Endothelial cell of umbilical vein (primary cell): ENCODE data around the gene CFAP73. TPM values are rescaled to one million over a fixed set of nuclear protein-coding genes. Genes with fewer than 3 reads are reported as not detected.

Experiments
- BruUV-seq: library from RNA; stranded (reverse); fragments of 400-500 nt; replicated peaks from 2 replicates; lab custom pipeline; 2021; lab: Mats Ljungman, UMichigan
- CTCF ChIA-PET: fragments of 300-600, 350-600 bp; sonication (Branson Sonifier 250); formaldehyde crosslinking; loops from one replicate; lab custom pipeline; 2021; ENCODE audit warnings: antibody characterized with exemption, inconsistent platforms; lab: Charles Lee
- POLR2A ChIA-PET: fragments of 300-600, 350-600 bp; sonication (Branson Sonifier 250); formaldehyde crosslinking; loops from one replicate; lab custom pipeline; 2021; ENCODE audit warnings: antibody characterized with exemption, inconsistent platforms; lab: Charles Lee
- DNase-seq: peaks from one replicate; pipeline ENCODE4 v3.0.0-alpha.2; 2011; ENCODE audit warnings: low read depth, low spot score
- FAIRE-seq: peaks from 2 replicates; lab custom pipeline; 2011; peaks lifted over from hg19 to GRCh38; lab: Jason Lieb, UNC
- H2AFZ ChIP-seq: 2 replicates; pipeline ENCODE4 v1.6.0; 2012; ENCODE audit warnings: low read depth, low read length, control low read depth, inconsistent platforms
- H3K27ac ChIP-seq: 2 replicates; pipeline ENCODE4 v1.5.1; 2011; ENCODE audit warnings: low read depth, mild to moderate bottlenecking, control low read depth, low read length, moderate library complexity; ENCODE audit not compliant: insufficient read depth
- H3K27me3 ChIP-seq, 2 experiments: 2 replicates each; pipeline versions ENCODE4 v1.6.0 to v1.6.1; 2011; ENCODE audit warnings: low read length in 2 of 2, mixed read lengths in 1 of 2; ENCODE audit not compliant: control insufficient read depth in 2 of 2, insufficient read depth in 2 of 2
- H3K36me3 ChIP-seq, 2 experiments: 2 replicates in 1 of 2; 3 replicates in 1 of 2; pipeline ENCODE4 v1.5.1; 2011; ENCODE audit warnings: low read length in 2 of 2, mild to moderate bottlenecking in 1 of 2, moderate library complexity in 1 of 2; ENCODE audit not compliant: control insufficient read depth in 2 of 2, insufficient read depth in 2 of 2; ENCODE audit errors: extremely low read depth in 1 of 2
- H3K4me1 ChIP-seq: 3 replicates; pipeline ENCODE4 v1.5.1; 2011; ENCODE audit warnings: mild to moderate bottlenecking, low read length; ENCODE audit not compliant: control insufficient read depth, insufficient read depth; ENCODE audit errors: extremely low read depth
- H3K4me2 ChIP-seq: 2 replicates; pipeline ENCODE4 v1.6.1; 2011; ENCODE audit warnings: low read length, control low read depth, mixed read lengths; ENCODE audit not compliant: insufficient read depth
- H3K4me3 ChIP-seq, 3 experiments: fragments of 200-600 bp in 1 of 3; sonication (generic), shearing (Covaris generic) in 1 of 3; replicated peaks in 1 of 3; 2 replicates each; pipeline ENCODE4 v1.5.1; 2011 to 2016; ENCODE audit warnings: control low read depth in 3 of 3, low read length in 3 of 3, mild to moderate bottlenecking in 2 of 3, inconsistent platforms in 1 of 3, low read depth in 1 of 3, moderate library complexity in 1 of 3; ENCODE audit not compliant: insufficient read depth in 1 of 3
- H3K79me2 ChIP-seq: 2 replicates; pipeline ENCODE4 v1.6.0; 2012; ENCODE audit warnings: low read length, inconsistent platforms; ENCODE audit not compliant: control insufficient read depth, insufficient read depth
- H3K9ac ChIP-seq: replicated peaks from 2 replicates; pipeline ENCODE3; 2011; ENCODE audit warnings: low read length, control low read depth; ENCODE audit not compliant: insufficient read depth; ENCODE audit errors: extremely low read depth
- H3K9me1 ChIP-seq: replicated peaks from 3 replicates; pipeline ENCODE4 v1.6.0; 2011; ENCODE audit warnings: mild to moderate bottlenecking, low read length; ENCODE audit not compliant: control insufficient read depth, insufficient read depth; ENCODE audit errors: extremely low read depth
- H3K9me3 ChIP-seq: replicated peaks from 2 replicates; pipeline ENCODE4 v1.5.1; 2012; ENCODE audit warnings: low read length, inconsistent platforms; ENCODE audit not compliant: control insufficient read depth, insufficient read depth
- H4K20me1 ChIP-seq: replicated peaks from 2 replicates; pipeline ENCODE3; 2011; ENCODE audit warnings: mild to moderate bottlenecking, low read length; ENCODE audit not compliant: control insufficient read depth, insufficient read depth; ENCODE audit errors: extremely low read depth
- JUN ChIP-seq: IDR thresholded peaks from 2 replicates; pipeline ENCODE4 v1.6.1; 2011; ENCODE audit warnings: borderline replicate concordance, low read depth; ENCODE audit not compliant: insufficient read length, insufficient read depth
- MYC ChIP-seq: IDR thresholded peaks from one replicate; pipeline ENCODE4 v1.6.1; 2011; ENCODE audit warnings: mild to moderate bottlenecking, low read depth, low read length
- POLR2A ChIP-seq: IDR thresholded peaks from 2 replicates; pipeline ENCODE4 v1.6.1; 2012; ENCODE audit warnings: low read depth, mild to moderate bottlenecking, control low read depth, low read length
- dilution Hi-C: fragments of 300-500 bp; cut with MboI; formaldehyde crosslinking; loops from one replicate; pipeline ENCODE4 v1.15.0; 2019; ENCODE audit warnings: low sequenced_read_pairs; ENCODE audit not compliant: extremely low pct_ligation_motif_present
- intact Hi-C: fragments of 100-400 bp; cut with micrococcal nuclease; formaldehyde crosslinking; loops from one replicate; pipeline ENCODE4 v1.10.0; 2022
- polyA plus RNA-seq, 4 experiments: library from polyadenylated mRNA; depleted of rRNA in 3 of 4; stranded (reverse) in 3 of 4; unstranded in 1 of 4; fragments of >200 nt; gene quantifications; 2 replicates each; pipeline versions ENCODE4 v1.2.1 to v1.2.3, GENCODE V29; 2011 to 2012; ENCODE audit warnings: missing spikeins in 1 of 4
- total RNA-seq: library from RNA; stranded (reverse); gene quantifications from 2 replicates; pipeline ENCODE4 v1.2.3, GENCODE V29; 2021
- TF ChIP-seq, protein P1 (sequence below): IDR thresholded peaks from 2 replicates; pipeline ENCODE4 v1.6.1; 2011; ENCODE audit not compliant: insufficient read depth, insufficient read length
- TF ChIP-seq, protein P2 (sequence below), 2 donors: IDR thresholded peaks; 1 replicate in 1 of 2; 2 replicates in 1 of 2; pipeline ENCODE4 v1.5.1; 2011; ENCODE audit warnings: low read length in 2 of 2, mild to moderate bottlenecking in 2 of 2, moderate library complexity in 2 of 2, control low read depth in 1 of 2, inconsistent platforms in 1 of 2, low read depth in 1 of 2; ENCODE audit not compliant: insufficient read depth in 1 of 2; ENCODE audit errors: extremely low read depth in 1 of 2

CFAP73 gene
- total and polyA plus RNA-seq, 2 donors (not counting 3 experiments of a cell fraction or from before 2014, with no cell fraction given), result not detected

DNA sequence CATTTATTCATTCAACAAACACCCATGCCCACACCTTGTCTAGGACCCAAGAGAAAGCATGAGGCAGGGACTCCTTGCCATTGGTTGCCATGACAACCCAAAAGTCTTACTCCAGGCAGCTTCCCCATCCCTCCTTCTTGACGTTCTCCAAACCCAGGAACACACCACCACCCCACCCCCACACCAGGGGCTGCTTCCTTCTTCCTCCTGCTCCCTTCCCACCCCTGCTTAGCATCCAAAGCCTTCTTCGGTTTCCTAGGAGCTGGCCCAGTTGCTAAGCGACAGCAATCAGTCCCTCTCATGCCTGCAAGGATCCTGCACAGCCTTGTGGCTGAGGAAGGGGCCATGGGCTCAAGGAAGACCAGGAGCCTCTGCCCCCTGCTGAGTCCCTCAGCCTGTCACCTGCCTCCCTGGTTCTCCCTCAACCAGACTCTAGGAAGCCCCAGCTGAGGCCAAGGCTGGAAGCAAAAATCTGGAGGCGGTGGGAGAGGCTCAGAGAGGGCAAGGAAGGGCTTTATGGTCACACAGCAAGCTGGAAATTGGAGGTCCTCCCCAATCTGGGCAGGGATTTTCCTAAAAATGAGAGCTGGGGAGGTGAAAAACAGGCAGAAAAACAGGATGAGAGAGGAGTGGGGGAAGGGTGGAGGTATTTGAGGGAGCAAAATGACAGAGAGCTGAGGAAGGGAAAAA lies 29.4 kb upstream of the CFAP73 start:
- H3K9me1 ChIP-seq, result no peaks in the 10 kb centered on the region
- no TSS peak for BruUV-seq
- H3K27ac ChIP-seq, result no peak overlapping the region
- POLR2A ChIA-PET, result no interaction called here
- no peaks in the 10 kb centered on the region for H3K9me3 ChIP-seq
- dilution Hi-C loops, result no loop called here
- H3K27me3 ChIP-seq, result no peaks in the 10 kb centered on the region
- H3K4me3 ChIP-seq, result no peak overlapping the region
- intact Hi-C loops, result no loop called here
- no peak overlapping the region for H3K9ac ChIP-seq
- CTCF ChIA-PET, result interaction anchor here (1.5 kb wide), 1 partner anchor 127 kb away, joined by 5 read pairs; no protein-coding TSS in a partner anchor
- no peak for FAIRE-seq
- no peak overlapping the region for H3K4me2 ChIP-seq
- no peaks in the 10 kb centered on the region for H3K36me3 ChIP-seq
- no peak overlapping the region for H2AFZ ChIP-seq
- no peak for DNase-seq
- no peaks in the 10 kb centered on the region for H3K4me1 ChIP-seq
- no peaks in the 10 kb centered on the region for H3K79me2 ChIP-seq
- H4K20me1 ChIP-seq, result no peaks in the 10 kb centered on the region
- TF ChIP-seq, protein P1, sequence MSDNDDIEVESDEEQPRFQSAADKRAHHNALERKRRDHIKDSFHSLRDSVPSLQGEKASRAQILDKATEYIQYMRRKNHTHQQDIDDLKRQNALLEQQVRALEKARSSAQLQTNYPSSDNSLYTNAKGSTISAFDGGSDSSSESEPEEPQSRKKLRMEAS, result no peak
- TF ChIP-seq JUN, result no peak
- no peak for TF ChIP-seq MYC
- TF ChIP-seq, protein P2, sequence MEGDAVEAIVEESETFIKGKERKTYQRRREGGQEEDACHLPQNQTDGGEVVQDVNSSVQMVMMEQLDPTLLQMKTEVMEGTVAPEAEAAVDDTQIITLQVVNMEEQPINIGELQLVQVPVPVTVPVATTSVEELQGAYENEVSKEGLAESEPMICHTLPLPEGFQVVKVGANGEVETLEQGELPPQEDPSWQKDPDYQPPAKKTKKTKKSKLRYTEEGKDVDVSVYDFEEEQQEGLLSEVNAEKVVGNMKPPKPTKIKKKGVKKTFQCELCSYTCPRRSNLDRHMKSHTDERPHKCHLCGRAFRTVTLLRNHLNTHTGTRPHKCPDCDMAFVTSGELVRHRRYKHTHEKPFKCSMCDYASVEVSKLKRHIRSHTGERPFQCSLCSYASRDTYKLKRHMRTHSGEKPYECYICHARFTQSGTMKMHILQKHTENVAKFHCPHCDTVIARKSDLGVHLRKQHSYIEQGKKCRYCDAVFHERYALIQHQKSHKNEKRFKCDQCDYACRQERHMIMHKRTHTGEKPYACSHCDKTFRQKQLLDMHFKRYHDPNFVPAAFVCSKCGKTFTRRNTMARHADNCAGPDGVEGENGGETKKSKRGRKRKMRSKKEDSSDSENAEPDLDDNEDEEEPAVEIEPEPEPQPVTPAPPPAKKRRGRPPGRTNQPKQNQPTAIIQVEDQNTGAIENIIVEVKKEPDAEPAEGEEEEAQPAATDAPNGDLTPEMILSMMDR (IDR thresholded peaks at IDR 0.05; ENCODE audit: extremely low read depth in 1 of 2, insufficient read depth in 1 of 2, low read depth in 1 of 2, low read length in 2 of 2), result no peak
- TF ChIP-seq POLR2A, result no peak
